Measurements from ENCODE around the gene CATSPER4.
A peak's percentile ranks its signal among the peaks of the same experiment; 100 is the strongest.

- TF ChIP-seq EP300 (conservative IDR thresholded peaks at IDR 0.05; ENCODE audit: poor library complexity, severe bottlenecking) (no peak), SMC3 (conservative IDR thresholded peaks at IDR 0.05; ENCODE audit: poor library complexity) (peak; percentile 87), POLR2AphosphoS5 (IDR thresholded peaks at IDR 0.05) (no peak), CTCF (IDR thresholded peaks at IDR 0.05; ENCODE audit: poor library complexity, severe bottlenecking) (peak; percentile 84), REST (IDR thresholded peaks at IDR 0.05; ENCODE audit: borderline replicate concordance) (no peak)
Measured at GRCh38 chr1:26145041-26145959, 45.1 kb upstream of the CATSPER4 start.

Measured in neural cell (in vitro differentiated cells).